ENCODE measurements around the gene CNN1. TPM values are rescaled to one million over a fixed set of nuclear protein-coding genes. Genes with fewer than 3 reads are reported as not detected.

Gene CNN1
- polyA plus RNA-seq (2013, experiment 1 of 2), result 16.7 TPM
- 16.4 TPM for polyA plus RNA-seq (2013, experiment 2 of 2)

- Histone ChIP-seq H3K9ac (ENCODE audit: low read depth, low read length) (peak within 1 kb of the TSS; percentile 11; the same call in 1 of the 2 replicates), H3K4me1 (ENCODE audit: insufficient read depth, low read length) (peaks cover 10% of the 10 kb centered on the region), H3K9me3 (ENCODE audit: insufficient read depth, low read depth, low read length) (no peaks in the 10 kb centered on the region), H3K4me3 (ENCODE audit: low read length) (peak within 1 kb of the TSS; percentile 45), H3K36me3 (ENCODE audit: insufficient read depth, low read length) (no peaks in the 10 kb centered on the region), H3K27me3 (ENCODE audit: insufficient read depth, low read length) (no peaks in the 10 kb centered on the region), H3K27ac (ENCODE audit: low read depth, low read length) (peak within 1 kb of the TSS; percentile 87; the same call in 1 of the 2 replicates)
- 21% methylated on average over 20 of the region's 21 CpGs for WGBS
These were observed at the start of gene CNN1 for GRCh38 chr19:11538232-11539036. Gene CNN1, plus strand, starts transcription at chr19:11538851. Its CDS starts 77 bp downstream, at chr19:11538928.

GRCh38 chr19:11489378-11489777 is 49.3 kb upstream of the CNN1 start:
- no peak overlapping the region for H3K27ac ChIP-seq (ENCODE audit: low read depth, low read length)
- 94% methylated on average over 7 of the region's 7 CpGs for WGBS

GRCh38 chr19:11494634-11495285 is 43.9 kb upstream of the CNN1 start:
- Histone ChIP-seq H3K27ac (ENCODE audit: low read depth, low read length) (no peak overlapping the region), H3K27me3 (ENCODE audit: insufficient read depth, low read length) (no peaks in the 10 kb centered on the region), H3K9me3 (ENCODE audit: insufficient read depth, low read depth, low read length) (no peaks in the 10 kb centered on the region), H3K36me3 (ENCODE audit: insufficient read depth, low read length) (peaks cover 13% of the 10 kb centered on the region; the same call in 1 of the 2 replicates), H3K4me3 (ENCODE audit: low read length) (no peak overlapping the region), H3K9ac (ENCODE audit: low read depth, low read length) (no peak overlapping the region), H3K4me1 (ENCODE audit: insufficient read depth, low read length) (no peaks in the 10 kb centered on the region)
- WGBS, result 94% methylated on average over 23 of the region's 27 CpGs

More at GRCh38 chr19:11489378-11489777, 49.3 kb upstream of the CNN1 start:
- Histone ChIP-seq H3K9me3 (ENCODE audit: insufficient read depth, low read depth, low read length) (no peaks in the 10 kb centered on the region), H3K27me3 (ENCODE audit: insufficient read depth, low read length) (no peaks in the 10 kb centered on the region), H3K4me3 (ENCODE audit: low read length) (no peak overlapping the region), H3K9ac (ENCODE audit: low read depth, low read length) (no peak overlapping the region), H3K36me3 (ENCODE audit: insufficient read depth, low read length) (no peaks in the 10 kb centered on the region; the same call in 1 of the 2 replicates), H3K4me1 (ENCODE audit: insufficient read depth, low read length) (no peaks in the 10 kb centered on the region)

GRCh38 chr19:11495481-11495880 is 43.2 kb upstream of the CNN1 start:
- Histone ChIP-seq H3K36me3 (ENCODE audit: insufficient read depth, low read length) (peaks cover 13% of the 10 kb centered on the region; the same call in 1 of the 2 replicates), H3K27ac (ENCODE audit: low read depth, low read length) (no peak overlapping the region), H3K9ac (ENCODE audit: low read depth, low read length) (no peak overlapping the region), H3K4me3 (ENCODE audit: low read length) (no peak overlapping the region), H3K9me3 (ENCODE audit: insufficient read depth, low read depth, low read length) (no peaks in the 10 kb centered on the region), H3K27me3 (ENCODE audit: insufficient read depth, low read length) (no peaks in the 10 kb centered on the region), H3K4me1 (ENCODE audit: insufficient read depth, low read length) (no peaks in the 10 kb centered on the region)
- WGBS, result 92% methylated on average over 10 of the region's 10 CpGs

GRCh38 chr19:11495885-11496284 is 42.8 kb upstream of the CNN1 start:
- H3K9ac ChIP-seq (ENCODE audit: low read depth, low read length), result no peak overlapping the region
- H3K27me3 ChIP-seq (ENCODE audit: insufficient read depth, low read length), result no peaks in the 10 kb centered on the region
- no peaks in the 10 kb centered on the region for H3K4me1 ChIP-seq (ENCODE audit: insufficient read depth, low read length)
- WGBS, result 95% methylated on average over 22 of the region's 22 CpGs
- H3K9me3 ChIP-seq (ENCODE audit: insufficient read depth, low read depth, low read length), result no peaks in the 10 kb centered on the region
- H3K36me3 ChIP-seq (ENCODE audit: insufficient read depth, low read length), result peaks cover 13% of the 10 kb centered on the region; the same call in 1 of the 2 replicates
- no peak overlapping the region for H3K4me3 ChIP-seq (ENCODE audit: low read length)
- no peak overlapping the region for H3K27ac ChIP-seq (ENCODE audit: low read depth, low read length)

GRCh38 chr19:11496391-11497163 is 42.1 kb upstream of the CNN1 start:
- 69% methylated on average over 17 of the region's 17 CpGs for WGBS
- Histone ChIP-seq H3K27me3 (ENCODE audit: insufficient read depth, low read length) (no peaks in the 10 kb centered on the region), H3K4me3 (ENCODE audit: low read length) (no peak overlapping the region), H3K36me3 (ENCODE audit: insufficient read depth, low read length) (peaks cover 13% of the 10 kb centered on the region; the same call in 1 of the 2 replicates), H3K4me1 (ENCODE audit: insufficient read depth, low read length) (no peaks in the 10 kb centered on the region), H3K27ac (ENCODE audit: low read depth, low read length) (no peak overlapping the region), H3K9ac (ENCODE audit: low read depth, low read length) (no peak overlapping the region), H3K9me3 (ENCODE audit: insufficient read depth, low read depth, low read length) (no peaks in the 10 kb centered on the region)

GRCh38 chr19:11499220-11499726 is 39.4 kb upstream of the CNN1 start:
- 91% methylated on average over 6 of the region's 6 CpGs for WGBS
- Histone ChIP-seq H3K4me1 (ENCODE audit: insufficient read depth, low read length) (no peaks in the 10 kb centered on the region), H3K4me3 (ENCODE audit: low read length) (no peak overlapping the region), H3K9ac (ENCODE audit: low read depth, low read length) (no peak overlapping the region), H3K27me3 (ENCODE audit: insufficient read depth, low read length) (no peaks in the 10 kb centered on the region), H3K27ac (ENCODE audit: low read depth, low read length) (no peak overlapping the region), H3K9me3 (ENCODE audit: insufficient read depth, low read depth, low read length) (no peaks in the 10 kb centered on the region), H3K36me3 (ENCODE audit: insufficient read depth, low read length) (peaks cover 13% of the 10 kb centered on the region; the same call in 1 of the 2 replicates)

DNA sequence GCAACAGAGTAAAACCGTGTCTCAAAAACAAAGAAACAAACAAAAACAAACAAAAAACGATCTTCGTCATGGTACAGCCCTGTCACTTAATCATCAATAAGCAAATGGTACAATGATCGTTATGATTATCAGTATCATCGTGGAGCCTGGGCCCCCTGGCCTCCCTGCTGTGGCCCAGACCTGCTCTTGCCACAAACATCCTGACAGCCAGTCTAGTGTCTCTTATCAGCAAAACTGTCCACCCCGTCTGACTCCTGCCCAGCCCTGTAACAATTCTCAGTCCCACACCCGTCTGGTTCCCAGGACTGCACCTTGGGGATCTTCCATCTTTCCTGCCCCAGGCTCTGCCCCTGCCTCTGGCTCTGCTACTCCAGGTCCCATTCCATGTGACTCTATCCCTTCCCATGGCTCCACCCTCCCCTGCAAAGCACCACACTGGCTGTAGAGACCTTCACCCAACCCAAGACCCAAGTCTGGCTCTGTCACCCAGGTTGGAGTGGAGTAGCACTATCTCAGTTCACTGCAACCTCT is 38.7 kb upstream of the CNN1 start:
- no peak overlapping the region for H3K9ac ChIP-seq (ENCODE audit: low read depth, low read length)
- no peak overlapping the region for H3K27ac ChIP-seq (ENCODE audit: low read depth, low read length)
- H3K4me3 ChIP-seq (ENCODE audit: low read length), result no peak overlapping the region
- peaks cover 5% of the 10 kb centered on the region; the same call in 1 of the 2 replicates for H3K4me1 ChIP-seq (ENCODE audit: insufficient read depth, low read length)
- H3K9me3 ChIP-seq (ENCODE audit: insufficient read depth, low read depth, low read length), result no peaks in the 10 kb centered on the region
- H3K36me3 ChIP-seq (ENCODE audit: insufficient read depth, low read length), result peaks cover 8% of the 10 kb centered on the region; the same call in 1 of the 2 replicates
- H3K27me3 ChIP-seq (ENCODE audit: insufficient read depth, low read length), result no peaks in the 10 kb centered on the region
- WGBS, result 93% methylated on average over 7 of the region's 7 CpGs

DNA sequence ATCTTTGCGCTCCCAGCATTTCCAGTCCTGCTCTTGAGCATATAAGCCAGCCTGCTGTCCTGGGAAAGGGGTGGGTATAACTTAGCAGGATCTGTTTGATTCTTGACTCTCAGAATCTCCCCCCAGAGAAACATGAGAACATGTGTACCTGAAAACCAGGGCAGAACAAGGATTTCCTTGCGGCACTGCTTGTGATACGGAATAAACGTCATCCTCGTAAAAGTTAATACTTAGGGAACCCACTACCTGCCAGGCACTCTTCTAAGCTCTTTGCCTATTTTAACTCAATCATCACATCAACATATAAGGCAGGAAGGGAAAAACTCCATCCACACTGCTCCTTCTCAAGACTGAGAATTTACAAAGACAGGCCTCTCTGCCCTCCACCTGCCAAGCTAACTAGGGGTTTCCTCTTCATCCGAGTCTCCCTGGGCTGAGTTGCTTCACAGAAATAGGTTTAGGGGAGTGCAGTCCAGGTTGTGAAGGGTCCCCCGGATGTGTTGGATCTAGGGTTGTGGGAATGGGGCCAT is 34.1 kb upstream of the CNN1 start:
- no peaks in the 10 kb centered on the region for H3K9me3 ChIP-seq (ENCODE audit: insufficient read depth, low read depth, low read length)
- peak overlapping the region; percentile 73 for H3K9ac ChIP-seq (ENCODE audit: low read depth, low read length)
- WGBS, result 69% methylated on average over 7 of the region's 7 CpGs
- H3K36me3 ChIP-seq (ENCODE audit: insufficient read depth, low read length), result no peaks in the 10 kb centered on the region
- H3K4me3 ChIP-seq (ENCODE audit: low read length), result peak overlapping the region; percentile 83
- no peaks in the 10 kb centered on the region for H3K27me3 ChIP-seq (ENCODE audit: insufficient read depth, low read length)
- H3K4me1 ChIP-seq (ENCODE audit: insufficient read depth, low read length), result peaks cover 5% of the 10 kb centered on the region; the same call in 1 of the 2 replicates
- H3K27ac ChIP-seq (ENCODE audit: low read depth, low read length), result 0 out of 2 replicates have a peak overlapping the region, but pooled peaks have one; percentile 9

- H3K27me3 ChIP-seq (ENCODE audit: insufficient read depth, low read length), result no peaks in the 10 kb centered on the region
- H3K4me1 ChIP-seq (ENCODE audit: insufficient read depth, low read length), result peaks cover 5% of the 10 kb centered on the region; the same call in 1 of the 2 replicates
- peak overlapping the region; percentile 95 for H3K27ac ChIP-seq (ENCODE audit: low read depth, low read length)
- under 1% methylated on average over 33 of the region's 33 CpGs for WGBS
- no peaks in the 10 kb centered on the region for H3K36me3 ChIP-seq (ENCODE audit: insufficient read depth, low read length)
- peak overlapping the region; percentile 93 for H3K9ac ChIP-seq (ENCODE audit: low read depth, low read length)
- H3K4me3 ChIP-seq (ENCODE audit: low read length), result peak overlapping the region; percentile 83
- H3K9me3 ChIP-seq (ENCODE audit: insufficient read depth, low read depth, low read length), result no peaks in the 10 kb centered on the region
These were observed 33.6 kb upstream of the CNN1 start for GRCh38 chr19:11505032-11505503.
